H1 (cell line): ENCODE measurements around the gene SMYD3. TPM values are rescaled to one million over a fixed set of nuclear protein-coding genes. Genes with fewer than 3 reads are reported as not detected.

ENCODE experiments used
- CTCF ChIA-PET: fragments of 300-600 bp; sonication (Branson Sonifier 250); formaldehyde crosslinking; loops from one replicate; lab custom pipeline; 2021; ENCODE audit not compliant: partially characterized antibody; lab: Charles Lee
- POLR2A ChIA-PET: fragments of 300-600 bp; sonication (Branson Sonifier 250); formaldehyde crosslinking; loops from one replicate; lab custom pipeline; 2021; ENCODE audit warnings: inconsistent platforms; ENCODE audit not compliant: partially characterized antibody; lab: Charles Lee
- DNase-seq, 2 experiments: peaks; one replicate each; pipeline versions ENCODE4 v3.0.0 to v3.0.0-alpha.2; 2010 to 2022; ENCODE audit warnings: low spot score in 2 of 2, low read depth in 1 of 2, mixed read lengths in 1 of 2
- FAIRE-seq: peaks from 2 replicates; lab custom pipeline; 2011; peaks lifted over from hg19 to GRCh38; lab: Jason Lieb, UNC
- H2AFZ ChIP-seq: 2 replicates; pipeline ENCODE4 v1.8.1; 2012; ENCODE audit warnings: low read length, inconsistent platforms
- H2AK5ac ChIP-seq: 2 replicates; pipeline ENCODE4 v1.6.1; 2013; ENCODE audit warnings: low read depth, low read length
- H2BK120ac ChIP-seq: replicated peaks from 2 replicates; pipeline ENCODE3; 2013; ENCODE audit warnings: low read depth, low read length, inconsistent platforms
- H2BK12ac ChIP-seq: 2 replicates; pipeline ENCODE4 v1.6.1; 2013; ENCODE audit warnings: low read depth, low read length
- H2BK15ac ChIP-seq: 2 replicates; pipeline ENCODE4 v1.6.1; 2013; ENCODE audit warnings: low read length
- H2BK20ac ChIP-seq: 2 replicates; pipeline ENCODE4 v1.6.1; 2013; ENCODE audit warnings: low read length
- H2BK5ac ChIP-seq: 2 replicates; pipeline ENCODE4 v1.6.1; 2013; ENCODE audit warnings: low read depth, low read length
- H3K14ac ChIP-seq: 2 replicates; pipeline ENCODE4 v1.6.1; 2013; ENCODE audit warnings: inconsistent platforms; ENCODE audit not compliant: insufficient read length
- H3K18ac ChIP-seq: 2 replicates; pipeline ENCODE4 v1.6.1; 2013; ENCODE audit warnings: low read length; ENCODE audit errors: extremely low read depth
- H3K23ac ChIP-seq: 2 replicates; pipeline ENCODE4 v1.6.1; 2013; ENCODE audit warnings: inconsistent platforms; ENCODE audit not compliant: insufficient read length
- H3K23me2 ChIP-seq: 2 replicates; pipeline ENCODE4 v1.6.1; 2013; ENCODE audit warnings: low read depth, low read length
- H3K27ac ChIP-seq: 2 replicates; pipeline ENCODE4 v1.6.1; 2011; ENCODE audit warnings: low read depth, low read length, inconsistent platforms
- H3K27me3 ChIP-seq, 4 experiments: replicated peaks in 1 of 4; 1 replicate in 1 of 4; 2 replicates in 3 of 4; pipeline versions ENCODE4 v1.6.1 to v1.8.1; 2011 to 2013; ENCODE audit warnings: low read length in 3 of 4, mild to moderate bottlenecking in 3 of 4, inconsistent platforms in 2 of 4, mixed read lengths in 2 of 4, moderate library complexity in 1 of 4; ENCODE audit not compliant: control insufficient read depth in 3 of 4, insufficient read depth in 3 of 4; ENCODE audit errors: extremely low read depth in 1 of 4
- H3K36me3 ChIP-seq, 4 experiments: 2 replicates each; pipeline versions ENCODE4 v1.6.1 to v1.8.1; 2011 to 2013; ENCODE audit warnings: mild to moderate bottlenecking in 4 of 4, low read length in 3 of 4, moderate library complexity in 2 of 4, control low read depth in 1 of 4, inconsistent platforms in 1 of 4; ENCODE audit not compliant: insufficient read depth in 4 of 4, control insufficient read depth in 2 of 4
- H3K4ac ChIP-seq: replicated peaks from 2 replicates; pipeline ENCODE3; 2013; ENCODE audit warnings: low read length, low read depth, mixed read lengths, inconsistent platforms; ENCODE audit not compliant: insufficient read length
- H3K4me1 ChIP-seq, 4 experiments: replicated peaks in 1 of 4; 1 replicate in 1 of 4; 2 replicates in 3 of 4; pipeline versions ENCODE4 v1.6.1 to v1.8.1; 2011 to 2013; ENCODE audit warnings: low read length in 3 of 4, inconsistent platforms in 2 of 4, mixed read lengths in 1 of 4; ENCODE audit not compliant: insufficient read depth in 4 of 4, control insufficient read depth in 3 of 4
- H3K4me2 ChIP-seq, 2 experiments: 2 replicates each; pipeline versions ENCODE4 v1.6.1 to v1.8.1; 2011 to 2013; ENCODE audit warnings: low read depth in 2 of 2, low read length in 2 of 2, control low read depth in 1 of 2, inconsistent platforms in 1 of 2, mild to moderate bottlenecking in 1 of 2; ENCODE audit not compliant: insufficient read depth in 1 of 2
- H3K4me3 ChIP-seq, 4 experiments: fragments of 200-600, 300-600 bp in 1 of 4; sonication (generic), shearing (Covaris generic), sonication (Bioruptor Twin) in 1 of 4; 2 replicates each; pipeline versions ENCODE4 v1.5.1 to v1.8.1; 2011 to 2016; ENCODE audit warnings: low read length in 4 of 4, low read depth in 3 of 4, control low read depth in 2 of 4, inconsistent platforms in 2 of 4, mild to moderate bottlenecking in 2 of 4, mixed read lengths in 1 of 4, moderate library complexity in 1 of 4; ENCODE audit not compliant: insufficient read depth in 2 of 4; ENCODE audit errors: extremely low read depth in 1 of 4
- H3K56ac ChIP-seq: replicated peaks from 2 replicates; pipeline ENCODE3; 2013; ENCODE audit warnings: low read depth, mild to moderate bottlenecking, mixed read lengths, low read length, inconsistent platforms; ENCODE audit not compliant: insufficient read length
- H3K79me1 ChIP-seq: 2 replicates; pipeline ENCODE4 v1.6.1; 2013; ENCODE audit warnings: low read depth, low read length, control low read depth
- H3K79me2 ChIP-seq, 2 experiments: 2 replicates each; pipeline versions ENCODE4 v1.6.1 to v1.8.1; 2012 to 2013; ENCODE audit warnings: low read length in 2 of 2, mild to moderate bottlenecking in 2 of 2, inconsistent platforms in 1 of 2; ENCODE audit not compliant: insufficient read depth in 2 of 2, control insufficient read depth in 1 of 2
- H3K9ac ChIP-seq, 4 experiments: replicated peaks in 1 of 4; 1 replicate in 1 of 4; 2 replicates in 3 of 4; pipeline versions ENCODE4 v1.6.1 to v1.8.1; 2011 to 2013; ENCODE audit warnings: low read depth in 3 of 4, low read length in 3 of 4, control low read depth in 2 of 4, mild to moderate bottlenecking in 2 of 4, moderate library complexity in 2 of 4, inconsistent platforms in 1 of 4; ENCODE audit errors: extremely low read depth in 1 of 4
- H3K9me3 ChIP-seq, 2 experiments: 2 replicates each; pipeline versions ENCODE4 v1.6.1 to v1.8.1; 2012 to 2013; ENCODE audit warnings: mild to moderate bottlenecking in 2 of 2, moderate library complexity in 2 of 2, control low read depth in 1 of 2, inconsistent platforms in 1 of 2, low read depth in 1 of 2, low read length in 1 of 2, mixed read lengths in 1 of 2; ENCODE audit not compliant: insufficient read depth in 2 of 2
- H4K20me1 ChIP-seq, 2 experiments: replicated peaks in 1 of 2; 2 replicates each; pipeline versions ENCODE3 to v1.8.1; 2011 to 2013; ENCODE audit warnings: inconsistent platforms in 2 of 2, low read length in 2 of 2, mild to moderate bottlenecking in 1 of 2; ENCODE audit not compliant: insufficient read depth in 2 of 2, control insufficient read depth in 1 of 2
- H4K5ac ChIP-seq: 2 replicates; pipeline ENCODE4 v1.6.1; 2013; ENCODE audit warnings: low read length, low read depth, mixed read lengths, inconsistent platforms; ENCODE audit not compliant: insufficient read length
- H4K8ac ChIP-seq: 2 replicates; pipeline ENCODE4 v1.8.0; 2013; ENCODE audit warnings: mild to moderate bottlenecking, moderate library complexity, low read length, inconsistent platforms; ENCODE audit not compliant: insufficient read depth; ENCODE audit errors: extremely low read depth
- H4K91ac ChIP-seq: replicated peaks from 2 replicates; pipeline ENCODE3; 2013; ENCODE audit warnings: low read length, mixed read lengths, inconsistent platforms; ENCODE audit not compliant: insufficient read length
- BCL11A ChIP-seq, 2 experiments: IDR thresholded peaks; one replicate each; pipeline ENCODE4 v1.6.1; 2011; ENCODE audit warnings: low read depth in 2 of 2, low read length in 2 of 2, mild to moderate bottlenecking in 2 of 2
- BRCA1 ChIP-seq: IDR thresholded peaks from 2 replicates; pipeline ENCODE4 v1.6.1; 2012; ENCODE audit warnings: low read depth, low read length, improper control_type of control experiment
- CEBPB ChIP-seq: IDR thresholded peaks from 2 replicates; pipeline ENCODE4 v1.6.1; 2012; ENCODE audit warnings: low read depth, low read length
- CHD2 ChIP-seq: IDR thresholded peaks from 2 replicates; pipeline ENCODE4 v1.6.1; 2012; ENCODE audit warnings: low read length, improper control_type of control experiment
- CTBP2 ChIP-seq: IDR thresholded peaks from 2 replicates; pipeline ENCODE4 v1.7.0; 2011; ENCODE audit warnings: borderline replicate concordance, mild to moderate bottlenecking, moderate library complexity, mixed read lengths, low read length; ENCODE audit not compliant: insufficient read depth, insufficient read length
- EGR1 ChIP-seq: IDR thresholded peaks from 2 replicates; pipeline ENCODE4 v1.6.1; 2011; ENCODE audit warnings: low read depth, low read length, borderline replicate concordance
- KDM1A ChIP-seq: fragments of 200-600, 300-600 bp; sonication (generic); IDR thresholded peaks from 2 replicates; pipeline ENCODE4 v1.7.1; 2016; ENCODE audit warnings: mild to moderate bottlenecking, low read length, borderline replicate concordance
- NANOG ChIP-seq: IDR thresholded peaks from 2 replicates; pipeline ENCODE4 v1.6.1; 2011; ENCODE audit warnings: low read length, low read depth, mild to moderate bottlenecking, inconsistent platforms; ENCODE audit not compliant: insufficient read depth, poor library complexity, severe bottlenecking
- POU5F1 ChIP-seq: IDR thresholded peaks from 2 replicates; pipeline ENCODE4 v1.6.1; 2011; ENCODE audit warnings: low read depth, mild to moderate bottlenecking, low read length, moderate library complexity
- RFX5 ChIP-seq: IDR thresholded peaks from 2 replicates; pipeline ENCODE4 v1.6.1; 2011; ENCODE audit warnings: low read depth, low read length, improper control_type of control experiment, borderline replicate concordance
- RXRA ChIP-seq: IDR thresholded peaks from 2 replicates; pipeline ENCODE4 v1.6.1; 2011; ENCODE audit warnings: low read depth, mild to moderate bottlenecking, low read length, moderate library complexity; ENCODE audit not compliant: insufficient read depth
- SIRT6 ChIP-seq: IDR thresholded peaks from one replicate; pipeline ENCODE4 v1.7.1; 2012; ENCODE audit warnings: low read length, inconsistent platforms
- SIX5 ChIP-seq: IDR thresholded peaks from 2 replicates; pipeline ENCODE4 v1.6.1; 2011; ENCODE audit warnings: mild to moderate bottlenecking, low read depth, low read length
- TCF12 ChIP-seq: IDR thresholded peaks from 2 replicates; pipeline ENCODE4 v1.6.1; 2011; ENCODE audit warnings: low read depth, mild to moderate bottlenecking, low read length
- ZNF274 ChIP-seq: IDR thresholded peaks from 2 replicates; pipeline ENCODE4 v1.7.0; 2012; ENCODE audit warnings: low read length, borderline replicate concordance; ENCODE audit errors: extremely low read depth
- WGBS, 2 experiments: shearing (Covaris generic) in 1 of 2; methylation state at CpG; one replicate each; pipeline versions ENCODE4 v1.1.6 to v1.1.7; 2013 to 2015; ENCODE audit warnings: low lambda C conversion rate in 2 of 2, mixed read lengths in 2 of 2, inconsistent platforms in 1 of 2, low coverage in 1 of 2, missing lambda C conversion rate in 1 of 2; ENCODE audit not compliant: insufficient replicate concordance in 2 of 2, insufficient coverage in 1 of 2, insufficient read length in 1 of 2; ENCODE audit errors: extremely low coverage in 1 of 2, missing lambda C conversion rate in 1 of 2; 5-methylcytosine and 5-hydroxymethylcytosine counted together
- polyA plus RNA-seq, 7 experiments: library from polyadenylated mRNA; depleted of rRNA in 3 of 7; stranded (reverse) in 5 of 7; unstranded in 2 of 7; fragments of >200 nt in 5 of 7; fragments of 200-250 nt in 2 of 7; gene quantifications; 1 replicate in 5 of 7; 2 replicates in 1 of 7; 4 replicates in 1 of 7; pipeline versions ENCODE4 v1.2.1 to v1.2.3, GENCODE V29; 2011 to 2013; ENCODE audit warnings: missing spikeins in 2 of 7, mixed read lengths in 2 of 7
- total RNA-seq: library from RNA; stranded (reverse); fragmentation: NEBNext Ultra II Directional; extraction: Animal tissue kit (Norgen Biotek cat#: 25700); gene quantifications from 2 replicates; pipeline ENCODE4 v1.2.1, GENCODE V29; 2021

The SMYD3 gene
- total and polyA plus RNA-seq, 2 of the 8 experiments (the other 6 are each of a cell fraction or from before 2014, with no cell fraction given) = 17.3 to 25.4 TPM

GRCh38 chr1:246051909-246052518 lies 455.1 kb downstream of the SMYD3 start:
- CTCF ChIA-PET = no interaction called here
- FAIRE-seq = no peak
- TF ChIP-seq RXRA = no peak
- TF ChIP-seq BCL11A (IDR thresholded peaks at IDR 0.05; ENCODE audit: low read depth in 2 of 2, low read length in 2 of 2) = no peak
- no peak for TF ChIP-seq EGR1
- TF ChIP-seq RFX5 = no peak
- no peak for TF ChIP-seq CEBPB
- TF ChIP-seq SIRT6 = no peak
- no peak for TF ChIP-seq KDM1A
- no peak for TF ChIP-seq TCF12
- no peak for TF ChIP-seq CHD2
- TF ChIP-seq CTBP2 = no peak
- TF ChIP-seq SIX5 = no peak
- no peak for TF ChIP-seq POU5F1
- TF ChIP-seq NANOG = no peak
- TF ChIP-seq ZNF274 = no peak
- no peak for TF ChIP-seq BRCA1

More at GRCh38 chr1:246051909-246052518, 455.1 kb downstream of the SMYD3 start:
- Histone ChIP-seq H2BK12ac (no peak overlapping the region), H3K56ac (no peak overlapping the region), H3K23ac (no peak overlapping the region), H2BK120ac (no peak overlapping the region), H4K20me1 (no peaks in the 10 kb centered on the region), H3K36me3 (no peaks in the 10 kb centered on the region), H3K18ac (no peak overlapping the region), H3K9ac (no peak overlapping the region), H4K8ac (no peak overlapping the region), H3K27ac (no peak overlapping the region), H4K5ac (no peak overlapping the region), H2BK5ac (no peak overlapping the region), H3K4me2 (no peak overlapping the region), H3K79me1 (no peaks in the 10 kb centered on the region), H4K91ac (no peak overlapping the region), H3K9me3 (no peaks in the 10 kb centered on the region; a peak in 1 of 4 replicates), H3K4me3 (no peak overlapping the region), H3K27me3 (no peaks in the 10 kb centered on the region), H2AFZ (no peak overlapping the region), H2AK5ac (no peak overlapping the region), H3K4ac (no peak overlapping the region), H3K4me1 (0 out of 7 replicates have a peak, but pooled peaks cover 0 to 2% (median 0%) of the 10 kb centered on the region in 4 experiments), H2BK20ac (no peak overlapping the region), H3K23me2 (no peaks in the 10 kb centered on the region), H3K79me2 (no peaks in the 10 kb centered on the region), H2BK15ac (no peak overlapping the region), H3K14ac (no peak overlapping the region)
- 89% methylated on average over 4 of the region's 4 CpGs; no CpG with 5 or more reads in 1 of the 2 experiments for whole genome bisulfite sequencing, 2 experiments
- DNase-seq = no peak
- POLR2A ChIA-PET = no interaction called here
